Measurements from ENCODE around the gene SP7. TPM values are rescaled to one million over a fixed set of nuclear protein-coding genes. Genes with fewer than 3 reads are reported as not detected.
A peak's percentile ranks its signal among the peaks of the same experiment; 100 is the strongest.

The SP7 gene
- total RNA-seq (2014; rRNA removed; shearing (Covaris generic)): 0.04 and 0.17 TPM in 2 replicates
- 0.16 TPM in 1 of 2 replicates, not detected in the other for polyA plus RNA-seq (2016; fragmentation: Nextera tagmentation; extraction: Ambion mirVana)
- long read RNA-seq: 0 reads

- Mint-ChIP-seq H3K27ac (no peak within 1 kb of the TSS), H3K4me3 (no peak within 1 kb of the TSS), H3K4me1 (peaks cover 26% of the 10 kb centered on the region), H3K27me3 (ENCODE audit: insufficient read depth, low read depth, poor library complexity) (peaks cover 10% of the 10 kb centered on the region), H3K9me3 (no peaks in the 10 kb centered on the region; the same call in 2 of the 3 replicates), H3K36me3 (ENCODE audit: low read depth) (no peaks in the 10 kb centered on the region)
- Histone ChIP-seq H2AFZ (peak within 1 kb of the TSS; percentile 97), H3K9me2 (ENCODE audit: insufficient read depth) (no peaks in the 10 kb centered on the region), H3K36me3 (ENCODE audit: insufficient read depth) (no peaks in the 10 kb centered on the region), H3K27me3 (ENCODE audit: insufficient read depth) (peaks cover 33% of the 10 kb centered on the region; the same call in 1 of the 2 replicates), H3K79me2 (replicated peaks; ENCODE audit: insufficient read depth) (no peaks in the 10 kb centered on the region), H3K27ac (ENCODE audit: low read depth) (no peak within 1 kb of the TSS), H4K20me1 (replicated peaks; ENCODE audit: insufficient read depth) (no peaks in the 10 kb centered on the region), H3K4me1 (ENCODE audit: insufficient read depth) (peaks cover 24% of the 10 kb centered on the region), H3K4me2 (peak within 1 kb of the TSS; percentile 72), H3F3A (replicated peaks; ENCODE audit: low read depth) (no peaks in the 10 kb centered on the region), H3K4me3 (peak within 1 kb of the TSS; percentile 44; the same call in 1 of the 2 replicates)
- ATAC-seq: peak; percentile 47
- peak; percentile 36 for DNase-seq (ENCODE audit: low spot score)
- no peak for TF ChIP-seq EZH2phosphoT487 (IDR thresholded peaks at IDR 0.05; ENCODE audit: unreplicated experiment)
- TF ChIP-seq ZNF331 (CRISPR knock-in tag; IDR thresholded peaks at IDR 0.05; ENCODE audit: low read depth): no peak
- no peak for TF ChIP-seq STAT1 (IDR thresholded peaks at IDR 0.05; ENCODE audit: unreplicated experiment)
- no peak for TF ChIP-seq ETS1 (IDR thresholded peaks at IDR 0.05)
- TF ChIP-seq EZH2 (IDR thresholded peaks at IDR 0.05; ENCODE audit: low read depth, unreplicated experiment): no peak
- TF ChIP-seq POLR2AphosphoS5 (IDR thresholded peaks at IDR 0.05; ENCODE audit: low read depth): no peak
Measured at GRCh38 chr12:53336181-53336681, at the start of gene SP7. SP7 (minus strand) TSS chr12:53336354; CDS start chr12:53335646, 708 bp downstream.

- no peak overlapping the region; the same call in 1 of the 2 replicates for H3K27ac Mint-ChIP-seq
- no peak overlapping the region for H2AFZ ChIP-seq
- H3K27me3 ChIP-seq (ENCODE audit: insufficient read depth): no peaks in the 10 kb centered on the region
- peaks cover 23% of the 10 kb centered on the region for H4K20me1 ChIP-seq (replicated peaks; ENCODE audit: insufficient read depth)
- peak overlapping the region; percentile 40 for H3K4me3 Mint-ChIP-seq
- ATAC-seq (no peak), DNase-seq (ENCODE audit: low spot score) (no peak)
- peaks cover 29% of the 10 kb centered on the region for H3K4me1 Mint-ChIP-seq
- H3K27me3 Mint-ChIP-seq (ENCODE audit: insufficient read depth, low read depth, poor library complexity): peaks cover 5% of the 10 kb centered on the region
- TF ChIP-seq CREB1 (CRISPR knock-in tag; IDR thresholded peaks at IDR 0.05; ENCODE audit: low read depth): no peak
- no peak for TF ChIP-seq ZNF331 (CRISPR knock-in tag; IDR thresholded peaks at IDR 0.05; ENCODE audit: low read depth)
- peaks cover 56% of the 10 kb centered on the region for H3K36me3 Mint-ChIP-seq (ENCODE audit: low read depth)
- H3K4me3 ChIP-seq: no peak overlapping the region
- no peaks in the 10 kb centered on the region for H3K9me2 ChIP-seq (ENCODE audit: insufficient read depth)
- peaks cover 6% of the 10 kb centered on the region; the same call in 1 of the 2 replicates for H3F3A ChIP-seq (replicated peaks; ENCODE audit: low read depth)
- peaks cover 19% of the 10 kb centered on the region for H3K4me1 ChIP-seq (ENCODE audit: insufficient read depth)
- peaks cover 31% of the 10 kb centered on the region; the same call in 1 of the 2 replicates for H3K36me3 ChIP-seq (ENCODE audit: insufficient read depth)
- H3K79me2 ChIP-seq (replicated peaks; ENCODE audit: insufficient read depth): peaks cover 72% of the 10 kb centered on the region
- H3K9me3 Mint-ChIP-seq: no peaks in the 10 kb centered on the region; the same call in 1 of the 3 replicates
- no peak overlapping the region for H3K27ac ChIP-seq (ENCODE audit: low read depth)
- H3K4me2 ChIP-seq: peak overlapping the region; percentile 26; the same call in 1 of the 2 replicates
Measured at GRCh38 chr12:53383258-53383657, 47.1 kb upstream of the SP7 start.
